ENCODE measurements around the gene NPVF. TPM values are rescaled to one million over a fixed set of nuclear protein-coding genes. Genes with fewer than 3 reads are reported as not detected.

The NPVF gene
- total RNA-seq, 4 donors from 2014 or later: not detected

- intact Hi-C loops (cut with DNase I; ENCODE audit: low total_unique reads): no loop called here
- DNase-seq (ENCODE audit: low spot score in 2 of 2): no peak
- no peak for TF ChIP-seq CTCF (IDR thresholded peaks at IDR 0.05)
- TF ChIP-seq POLR2A (IDR thresholded peaks at IDR 0.05): no peak
- no peak overlapping the region for H3K4me3 ChIP-seq (ENCODE audit: low read depth, poor library complexity, severe bottlenecking)
- WGBS, 2 donors: 70 to 78% methylated on average over 3 of the region's 3 CpGs
Observed at GRCh38 chr7:25192043-25192442, 36.2 kb downstream of the NPVF start.

GRCh38 chr7:25189197-25189596 is 39.1 kb downstream of the NPVF start:
- no peak overlapping the region for H3K4me3 ChIP-seq (ENCODE audit: low read depth, poor library complexity, severe bottlenecking)
- WGBS, 2 donors: 94 to 96% methylated on average over 6 of the region's 6 CpGs
- intact Hi-C loops (cut with DNase I; ENCODE audit: low total_unique reads): no loop called here
- DNase-seq (ENCODE audit: low spot score in 2 of 2): no peak
- no peak for TF ChIP-seq POLR2A (IDR thresholded peaks at IDR 0.05)
- no peak for TF ChIP-seq CTCF (IDR thresholded peaks at IDR 0.05)

GRCh38 chr7:25187932-25188331 is 40.4 kb downstream of the NPVF start:
- H3K4me3 ChIP-seq (ENCODE audit: low read depth, poor library complexity, severe bottlenecking): no peak overlapping the region
- TF ChIP-seq CTCF (IDR thresholded peaks at IDR 0.05) (no peak), POLR2A (IDR thresholded peaks at IDR 0.05) (no peak)
- WGBS, 2 donors: 88 to 91% methylated on average over 8 of the region's 8 CpGs
- no peak for DNase-seq (ENCODE audit: low spot score in 2 of 2)
- intact Hi-C loops (cut with DNase I; ENCODE audit: low total_unique reads): no loop called here

GRCh38 chr7:25186436-25186835 is 41.9 kb downstream of the NPVF start:
- DNase-seq (ENCODE audit: low spot score in 2 of 2): no peak
- intact Hi-C loops (cut with DNase I; ENCODE audit: low total_unique reads): no loop called here
- H3K4me3 ChIP-seq (ENCODE audit: low read depth, poor library complexity, severe bottlenecking): no peak overlapping the region
- 86 to 92% methylated on average over 6 of the region's 6 CpGs for WGBS, 2 donors
- TF ChIP-seq CTCF (IDR thresholded peaks at IDR 0.05): no peak
- TF ChIP-seq POLR2A (IDR thresholded peaks at IDR 0.05): no peak

GRCh38 chr7:25181532-25181931 is 46.8 kb downstream of the NPVF start:
- 80 to 81% methylated on average over 3 of the region's 3 CpGs for WGBS, 2 donors
- intact Hi-C loops (cut with DNase I; ENCODE audit: low total_unique reads): no loop called here

More at GRCh38 chr7:25181532-25181931, 46.8 kb downstream of the NPVF start:
- DNase-seq (ENCODE audit: low spot score in 2 of 2): no peak
- TF ChIP-seq CTCF (IDR thresholded peaks at IDR 0.05) (no peak), POLR2A (IDR thresholded peaks at IDR 0.05) (no peak)
- no peak overlapping the region for H3K4me3 ChIP-seq (ENCODE audit: low read depth, poor library complexity, severe bottlenecking)
